HEK293 (cell line): Measurements from ENCODE around the gene NCOR2.

ENCODE experiments used
- BCL11A ChIP-seq: fragments of 450-650 bp; formaldehyde crosslinking; IDR thresholded peaks from 2 replicates; pipeline ENCODE4 v1.5.1; 2016; ENCODE audit warnings: low read depth, missing biosample characterization, missing genetic modification characterization
- CTCF ChIP-seq: fragments of 450-650 bp; formaldehyde crosslinking; IDR thresholded peaks from 2 replicates; pipeline ENCODE4 v1.5.1; 2016; ENCODE audit warnings: missing biosample characterization, missing genetic modification characterization
- EGR2 ChIP-seq: fragments of 450-650 bp; formaldehyde crosslinking; IDR thresholded peaks from 2 replicates; pipeline ENCODE4 v1.5.1; 2016; ENCODE audit warnings: low read depth, missing biosample characterization, missing genetic modification characterization
- PRDM4 ChIP-seq: fragments of 450-650 bp; formaldehyde crosslinking; IDR thresholded peaks from 2 replicates; pipeline ENCODE4 v1.5.1; 2017; ENCODE audit warnings: missing biosample characterization, missing genetic modification characterization
- REST ChIP-seq: fragments of 450-650 bp; formaldehyde crosslinking; IDR thresholded peaks from 2 replicates; pipeline ENCODE4 v1.5.1; 2016; ENCODE audit warnings: missing biosample characterization, missing genetic modification characterization
- SP2 ChIP-seq: fragments of 450-650 bp; formaldehyde crosslinking; IDR thresholded peaks from 2 replicates; pipeline ENCODE4 v1.5.1; 2016; ENCODE audit warnings: missing biosample characterization, missing genetic modification characterization
- ZBTB6 ChIP-seq: fragments of 450-650 bp; formaldehyde crosslinking; IDR thresholded peaks from 2 replicates; pipeline ENCODE4 v1.5.1; 2017; ENCODE audit warnings: missing biosample characterization, missing genetic modification characterization
- ZNF24 ChIP-seq: fragments of 450-650 bp; formaldehyde crosslinking; IDR thresholded peaks from 2 replicates; pipeline ENCODE4 v1.5.1; 2016; ENCODE audit warnings: missing biosample characterization, missing genetic modification characterization
- ZNF248 ChIP-seq: fragments of 450-650 bp; formaldehyde crosslinking; IDR thresholded peaks from 2 replicates; pipeline ENCODE4 v1.5.1; 2017; ENCODE audit warnings: missing biosample characterization, missing genetic modification characterization
- ZNF274 ChIP-seq, 2 experiments: fragments of 200-500 bp in 1 of 2; fragments of 450-650 bp in 1 of 2; sonication (Bioruptor generic) in 1 of 2; formaldehyde crosslinking in 1 of 2; IDR thresholded peaks; 2 replicates each; pipeline versions ENCODE4 v1.5.1 to v1.6.1; 2014 to 2016; ENCODE audit warnings: borderline replicate concordance in 1 of 2, inconsistent platforms in 1 of 2, low read length in 1 of 2, missing biosample characterization in 1 of 2, missing genetic modification characterization in 1 of 2

- TF ChIP-seq CTCF (no peak), REST (tag by site-specific recombination) (no peak), PRDM4 (tag by site-specific recombination) (no peak), ZNF248 (tag by site-specific recombination) (no peak), SP2 (no peak), BCL11A (no peak), ZNF274 (IDR thresholded peaks at IDR 0.05; ENCODE audit: low read length) (no peak), ZNF274 (tag by site-specific recombination; IDR thresholded peaks at IDR 0.05; ENCODE audit: borderline replicate concordance) (no peak), ZBTB6 (no peak), ZNF24 (tag by site-specific recombination) (no peak), EGR2 (no peak)
Measured at GRCh38 chr12:124610629-124611558, 43.5 kb upstream of the NCOR2 start.
